Ishikawa (cell line): Measurements from ENCODE around the gene MAD1L1.

Experiments
- EGR1 ChIP-seq: IDR thresholded peaks from 2 replicates; pipeline ENCODE4 v1.6.1; 2012
- REST ChIP-seq: IDR thresholded peaks from 2 replicates; pipeline ENCODE4 v1.6.1; 2012; ENCODE audit warnings: low read depth, mild to moderate bottlenecking
- TAF1 ChIP-seq: IDR thresholded peaks from 2 replicates; pipeline ENCODE4 v1.6.1; 2012; ENCODE audit warnings: low read depth, mild to moderate bottlenecking

GRCh38 chr7:1794888-1795542 lies 437.7 kb downstream of the MAD1L1 start:
- TF ChIP-seq EGR1 (no peak), TAF1 (no peak), REST (no peak)
